Muscle layer of colon (tissue), 2 donors: Measurements from ENCODE around the gene AK8.
"Not testable (repeated sequence)": the region's sequence is repeated elsewhere in the genome, so short reads cannot be mapped to it uniquely, and the experiment has no call there.

Experiments used
- H3K27ac ChIP-seq: one replicate; pipeline ENCODE4 v1.7.0; 2013; ENCODE audit warnings: low read depth, mild to moderate bottlenecking, low read length, moderate library complexity
- H3K27me3 ChIP-seq, 2 donors: one replicate each; pipeline ENCODE4 v1.7.0; 2013; ENCODE audit warnings: low read length in 2 of 2, mild to moderate bottlenecking in 2 of 2; ENCODE audit not compliant: insufficient read depth in 2 of 2, control insufficient read depth in 1 of 2
- H3K36me3 ChIP-seq: one replicate; pipeline ENCODE4 v1.7.0; 2013; ENCODE audit warnings: mild to moderate bottlenecking, low read length; ENCODE audit not compliant: insufficient read depth
- H3K4me1 ChIP-seq: one replicate; pipeline ENCODE4 v1.7.0; 2013; ENCODE audit warnings: mild to moderate bottlenecking, low read length; ENCODE audit not compliant: insufficient read depth
- H3K4me3 ChIP-seq, 2 donors: one replicate each; pipeline ENCODE4 v1.7.0; 2013; ENCODE audit warnings: low read length in 2 of 2, low read depth in 1 of 2, mild to moderate bottlenecking in 1 of 2, moderate library complexity in 1 of 2
- H3K9ac ChIP-seq: one replicate; pipeline ENCODE4 v1.7.0; 2013; ENCODE audit warnings: low read length
- H3K9me3 ChIP-seq: one replicate; pipeline ENCODE4 v1.7.0; 2013; ENCODE audit warnings: mild to moderate bottlenecking, low read length
- donor health status: abdominal sarcoma.
- donor health status: Adenocarcinoma of cecum.

Gene AK8

GRCh38 chr9:132725306-132725705, 152.8 kb downstream of the AK8 start:
- no peaks in the 10 kb centered on the region for H3K27me3 ChIP-seq
- no peaks in the 10 kb centered on the region for H3K9me3 ChIP-seq
- H3K4me1 ChIP-seq: no peaks in the 10 kb centered on the region

DNA sequence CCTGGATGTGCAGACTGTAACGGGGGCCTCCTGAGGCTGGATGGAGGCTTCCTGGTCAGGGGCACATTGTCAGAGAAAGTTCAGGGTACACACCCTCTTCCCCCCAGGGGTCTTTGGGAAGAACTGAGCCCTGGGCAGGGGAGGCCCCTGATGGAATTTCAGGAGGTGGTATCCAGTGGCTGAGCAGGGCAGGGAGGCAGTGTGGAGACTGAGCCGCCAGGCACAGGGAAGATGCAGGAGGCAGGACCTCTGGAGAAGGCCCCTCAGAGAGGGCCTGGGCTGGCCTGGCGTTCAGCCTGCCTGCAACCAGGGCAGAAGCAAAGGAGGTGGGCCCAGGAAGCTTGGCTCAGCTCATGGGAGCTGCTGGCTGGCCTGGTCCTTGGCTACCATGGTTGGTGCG, 154.3 kb downstream of the AK8 start:
- Histone ChIP-seq H3K4me3 (no peak overlapping the region), H3K4me1 (no peaks in the 10 kb centered on the region), H3K9me3 (no peaks in the 10 kb centered on the region), H3K27me3 (no peaks in the 10 kb centered on the region), H3K36me3 (no peaks in the 10 kb centered on the region), H3K9ac (no peak overlapping the region), H3K27ac (no peak overlapping the region)

More at GRCh38 chr9:132725306-132725705, 152.8 kb downstream of the AK8 start:
- no peak overlapping the region for H3K4me3 ChIP-seq
- no peaks in the 10 kb centered on the region for H3K36me3 ChIP-seq
- no peak overlapping the region for H3K27ac ChIP-seq
- H3K9ac ChIP-seq: no peak overlapping the region

- H3K36me3 ChIP-seq: no peaks in the 10 kb centered on the region
- H3K4me1 ChIP-seq: no peaks in the 10 kb centered on the region
- no peaks in the 10 kb centered on the region for H3K9me3 ChIP-seq
- H3K9ac ChIP-seq: no peak overlapping the region
- H3K4me3 ChIP-seq: no peak overlapping the region
- H3K27ac ChIP-seq: no peak overlapping the region
- H3K27me3 ChIP-seq: no peaks in the 10 kb centered on the region
Measured at GRCh38 chr9:132722564-132723065, 155.5 kb downstream of the AK8 start.

GRCh38 chr9:132721661-132722060, 156.4 kb downstream of the AK8 start:
- Histone ChIP-seq H3K27ac (no peak overlapping the region), H3K9me3 (no peaks in the 10 kb centered on the region), H3K4me1 (no peaks in the 10 kb centered on the region), H3K27me3 (no peaks in the 10 kb centered on the region), H3K9ac (no peak overlapping the region), H3K4me3 (no peak overlapping the region), H3K36me3 (no peaks in the 10 kb centered on the region)

- H3K9ac ChIP-seq, H3K36me3 ChIP-seq, H3K4me3 ChIP-seq, H3K4me1 ChIP-seq, H3K27ac ChIP-seq, H3K9me3 ChIP-seq, H3K27me3 ChIP-seq: not testable (repeated sequence)
Measured at GRCh38 chr9:132718381-132718928, 159.6 kb downstream of the AK8 start.

DNA sequence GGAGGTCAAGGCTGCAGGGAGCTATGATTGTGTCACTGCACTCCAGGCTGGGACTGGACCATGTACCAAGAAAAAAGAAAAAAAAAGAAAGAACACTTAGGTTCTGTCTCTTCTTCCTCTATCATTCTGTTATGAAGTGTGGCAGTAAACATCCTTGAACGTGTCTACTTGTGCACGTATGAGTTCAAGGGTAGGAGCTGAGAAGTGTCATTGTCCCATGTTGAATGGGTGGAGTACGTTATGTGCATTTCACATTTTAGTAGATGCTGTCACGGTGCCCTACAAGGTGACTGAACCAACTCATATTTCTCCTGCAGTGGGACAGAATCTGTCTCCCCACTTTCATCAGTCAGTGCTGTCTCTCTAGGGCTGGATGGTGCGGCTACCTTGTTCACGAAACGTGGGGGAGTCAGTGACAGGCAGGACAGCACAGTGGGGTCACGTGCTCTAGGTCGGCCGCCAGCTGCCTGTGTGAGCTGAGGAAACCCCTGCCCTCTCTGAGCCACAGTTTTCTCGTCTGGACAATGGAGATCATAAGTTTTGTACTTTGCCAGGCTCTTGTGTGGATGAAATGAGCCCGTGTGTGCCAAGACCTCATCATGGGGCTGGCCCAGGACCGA, 160.6 kb downstream of the AK8 start:
- Histone ChIP-seq H3K27ac (no peak overlapping the region), H3K4me1 (no peaks in the 10 kb centered on the region), H3K4me3 (no peak overlapping the region), H3K36me3 (no peaks in the 10 kb centered on the region), H3K9ac (no peak overlapping the region), H3K9me3 (no peaks in the 10 kb centered on the region), H3K27me3 (no peaks in the 10 kb centered on the region)

- H3K36me3 ChIP-seq: no peaks in the 10 kb centered on the region
- no peaks in the 10 kb centered on the region for H3K4me1 ChIP-seq
- H3K9ac ChIP-seq: no peak overlapping the region
- H3K4me3 ChIP-seq: no peak overlapping the region
- H3K9me3 ChIP-seq: no peaks in the 10 kb centered on the region
- no peaks in the 10 kb centered on the region for H3K27me3 ChIP-seq
- H3K27ac ChIP-seq: no peak overlapping the region
Measured at GRCh38 chr9:132716007-132716406, 162.1 kb downstream of the AK8 start.

DNA sequence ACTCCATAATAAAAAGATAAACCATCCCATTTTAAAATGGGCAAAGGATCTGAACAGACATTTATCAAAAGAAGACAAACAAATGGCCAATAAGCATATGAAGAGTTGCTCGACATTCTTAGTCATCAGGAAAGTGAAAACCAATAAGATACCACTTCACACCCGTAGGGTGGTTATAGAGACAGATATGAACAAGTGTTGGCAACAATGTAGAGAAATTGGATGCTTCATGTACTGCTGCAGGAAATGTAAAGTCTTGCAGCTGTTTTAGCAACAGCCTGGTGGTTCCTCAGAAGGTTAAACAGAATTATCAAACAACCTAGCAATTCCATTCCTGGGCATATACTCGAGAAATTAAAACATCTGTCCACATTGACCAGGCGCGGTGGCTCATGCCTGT, 165.3 kb downstream of the AK8 start:
- Histone ChIP-seq H3K4me1 (no peaks in the 10 kb centered on the region), H3K36me3 (no peaks in the 10 kb centered on the region), H3K27ac (no peak overlapping the region), H3K9ac (no peak overlapping the region), H3K27me3 (no peaks in the 10 kb centered on the region), H3K9me3 (no peaks in the 10 kb centered on the region), H3K4me3 (no peak overlapping the region)

GRCh38 chr9:132711846-132712245, 166.2 kb downstream of the AK8 start:
- Histone ChIP-seq H3K36me3 (no peaks in the 10 kb centered on the region), H3K4me1 (no peaks in the 10 kb centered on the region), H3K4me3 (no peak overlapping the region), H3K27me3 (no peaks in the 10 kb centered on the region), H3K9me3 (no peaks in the 10 kb centered on the region), H3K9ac (no peak overlapping the region), H3K27ac (no peak overlapping the region)

GRCh38 chr9:132711152-132711551, 166.9 kb downstream of the AK8 start:
- H3K27ac ChIP-seq, H3K4me1 ChIP-seq, H3K9ac ChIP-seq, H3K27me3 ChIP-seq, H3K4me3 ChIP-seq, H3K36me3 ChIP-seq, H3K9me3 ChIP-seq: not testable (repeated sequence)

DNA sequence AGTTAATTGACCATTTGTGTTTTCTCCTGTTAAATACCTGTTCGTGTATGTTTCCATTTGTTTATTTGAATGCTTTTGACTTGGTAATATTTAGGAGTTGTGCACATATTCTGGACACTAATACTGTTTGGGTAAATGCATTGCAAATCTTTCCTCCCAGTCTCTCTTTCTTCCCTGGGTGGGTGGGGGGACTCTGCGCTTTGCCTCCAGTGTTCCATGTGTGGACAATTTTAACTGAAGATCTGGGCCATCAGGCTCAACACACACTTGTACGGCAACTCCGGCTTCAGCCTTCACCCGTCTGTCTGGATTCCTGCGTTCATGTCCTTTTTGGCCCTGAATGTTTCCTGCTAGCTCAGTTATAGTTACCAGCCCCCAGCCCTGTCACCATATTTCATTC, 167.8 kb downstream of the AK8 start:
- Histone ChIP-seq H3K36me3 (no peaks in the 10 kb centered on the region), H3K9ac (no peak overlapping the region), H3K4me1 (no peaks in the 10 kb centered on the region), H3K27me3 (no peaks in the 10 kb centered on the region), H3K4me3 (no peak overlapping the region), H3K27ac (no peak overlapping the region), H3K9me3 (no peaks in the 10 kb centered on the region)

DNA sequence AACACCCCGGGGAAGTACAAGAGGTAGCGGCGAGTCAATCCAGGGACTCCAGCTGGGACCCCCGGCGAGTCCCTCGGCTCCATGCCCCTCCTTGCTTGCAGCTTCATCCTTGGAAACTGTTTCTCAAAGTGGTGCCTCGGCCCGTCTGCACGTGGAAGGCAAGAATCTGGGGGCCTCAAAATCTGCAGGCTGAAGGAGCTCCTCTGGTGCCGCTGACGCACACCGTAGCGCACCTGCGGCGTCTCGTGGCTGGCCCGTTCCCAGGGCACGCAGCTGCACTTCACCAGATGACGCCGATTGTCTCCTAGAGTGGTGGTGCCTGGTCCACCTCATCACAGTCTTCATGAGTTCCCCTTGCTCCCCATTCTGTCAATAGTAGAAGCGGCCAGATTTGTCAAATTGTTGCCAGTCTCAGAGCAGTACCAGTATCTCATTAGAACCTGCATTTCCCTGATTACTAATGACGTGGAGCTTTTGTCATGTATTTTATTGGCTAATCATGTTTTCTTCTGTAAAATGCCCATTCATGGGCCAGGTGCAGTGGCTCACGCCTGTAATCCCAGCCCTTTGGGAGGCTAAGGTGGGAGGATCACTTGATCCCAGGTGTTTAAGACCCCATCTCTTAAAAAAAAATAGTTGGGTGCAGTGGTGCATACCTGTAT, 169.2 kb downstream of the AK8 start:
- Histone ChIP-seq H3K9me3 (no peaks in the 10 kb centered on the region), H3K4me3 (no peak overlapping the region), H3K4me1 (no peaks in the 10 kb centered on the region), H3K36me3 (no peaks in the 10 kb centered on the region), H3K9ac (no peak overlapping the region), H3K27ac (no peak overlapping the region), H3K27me3 (no peaks in the 10 kb centered on the region)
